ENCODE results near the gene WNK2.

DNA sequence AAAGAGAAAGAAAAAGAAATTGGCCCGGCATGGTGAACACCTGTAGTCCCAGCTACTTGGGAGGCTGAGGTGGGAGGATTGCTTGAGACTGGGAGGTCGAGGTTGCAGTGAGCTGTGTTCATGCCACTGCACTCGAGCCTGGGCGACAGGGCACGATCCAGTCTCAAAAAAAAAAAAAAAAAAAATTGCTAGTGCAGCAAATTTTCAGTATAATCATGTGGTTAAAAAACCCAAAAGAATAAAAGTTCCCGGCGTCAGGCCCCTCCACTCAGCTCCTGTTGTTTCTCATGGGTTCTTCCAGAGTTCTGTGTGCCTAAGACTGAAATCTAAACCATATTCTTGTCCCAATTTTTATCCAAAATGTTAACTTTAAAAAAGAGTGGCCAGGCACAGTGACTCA is 49.1 kb downstream of the WNK2 start:
- TF ChIP-seq CTCF (IDR thresholded peaks at IDR 0.05; ENCODE audit: insufficient read depth, low read length) = no peak
- TF ChIP-seq, protein P1, sequence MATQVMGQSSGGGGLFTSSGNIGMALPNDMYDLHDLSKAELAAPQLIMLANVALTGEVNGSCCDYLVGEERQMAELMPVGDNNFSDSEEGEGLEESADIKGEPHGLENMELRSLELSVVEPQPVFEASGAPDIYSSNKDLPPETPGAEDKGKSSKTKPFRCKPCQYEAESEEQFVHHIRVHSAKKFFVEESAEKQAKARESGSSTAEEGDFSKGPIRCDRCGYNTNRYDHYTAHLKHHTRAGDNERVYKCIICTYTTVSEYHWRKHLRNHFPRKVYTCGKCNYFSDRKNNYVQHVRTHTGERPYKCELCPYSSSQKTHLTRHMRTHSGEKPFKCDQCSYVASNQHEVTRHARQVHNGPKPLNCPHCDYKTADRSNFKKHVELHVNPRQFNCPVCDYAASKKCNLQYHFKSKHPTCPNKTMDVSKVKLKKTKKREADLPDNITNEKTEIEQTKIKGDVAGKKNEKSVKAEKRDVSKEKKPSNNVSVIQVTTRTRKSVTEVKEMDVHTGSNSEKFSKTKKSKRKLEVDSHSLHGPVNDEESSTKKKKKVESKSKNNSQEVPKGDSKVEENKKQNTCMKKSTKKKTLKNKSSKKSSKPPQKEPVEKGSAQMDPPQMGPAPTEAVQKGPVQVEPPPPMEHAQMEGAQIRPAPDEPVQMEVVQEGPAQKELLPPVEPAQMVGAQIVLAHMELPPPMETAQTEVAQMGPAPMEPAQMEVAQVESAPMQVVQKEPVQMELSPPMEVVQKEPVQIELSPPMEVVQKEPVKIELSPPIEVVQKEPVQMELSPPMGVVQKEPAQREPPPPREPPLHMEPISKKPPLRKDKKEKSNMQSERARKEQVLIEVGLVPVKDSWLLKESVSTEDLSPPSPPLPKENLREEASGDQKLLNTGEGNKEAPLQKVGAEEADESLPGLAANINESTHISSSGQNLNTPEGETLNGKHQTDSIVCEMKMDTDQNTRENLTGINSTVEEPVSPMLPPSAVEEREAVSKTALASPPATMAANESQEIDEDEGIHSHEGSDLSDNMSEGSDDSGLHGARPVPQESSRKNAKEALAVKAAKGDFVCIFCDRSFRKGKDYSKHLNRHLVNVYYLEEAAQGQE (IDR thresholded peaks at IDR 0.05; ENCODE audit: insufficient replicate concordance, low read depth) = no peak

Data from HL-60 (cell line).